Keratinocyte (primary cell): Measurements from ENCODE around the gene OR9I1. TPM values are rescaled to one million over a fixed set of nuclear protein-coding genes. Genes with fewer than 3 reads are reported as not detected.

Experiments used
- DNase-seq: peaks from one replicate; pipeline ENCODE4 v3.0.0-alpha.2; 2011; ENCODE audit warnings: low read depth, missing footprints, low spot score
- FAIRE-seq: peaks from 2 replicates; lab custom pipeline; 2011; peaks lifted over from hg19 to GRCh38; lab: Jason Lieb, UNC
- H2AFZ ChIP-seq: 2 replicates; pipeline ENCODE4 v1.6.0; 2012; ENCODE audit warnings: low read length, control low read depth, inconsistent platforms; ENCODE audit not compliant: control insufficient read depth
- H3K27ac ChIP-seq: 2 replicates; pipeline ENCODE4 v1.5.1; 2011; ENCODE audit warnings: low read length; ENCODE audit not compliant: control insufficient read depth, insufficient read depth
- H3K27me3 ChIP-seq: 3 replicates; pipeline ENCODE4 v1.6.0; 2011; ENCODE audit warnings: low read length; ENCODE audit not compliant: control insufficient read depth, insufficient read depth; ENCODE audit errors: extremely low read depth
- H3K36me3 ChIP-seq, 2 experiments: 2 replicates in 1 of 2; 3 replicates in 1 of 2; pipeline ENCODE4 v1.5.1; 2011; ENCODE audit warnings: low read length in 2 of 2, mild to moderate bottlenecking in 1 of 2; ENCODE audit not compliant: control insufficient read depth in 2 of 2, insufficient read depth in 2 of 2; ENCODE audit errors: extremely low read depth in 1 of 2
- H3K4me1 ChIP-seq: 3 replicates; pipeline ENCODE4 v1.5.1; 2011; ENCODE audit warnings: low read length; ENCODE audit not compliant: control insufficient read depth, insufficient read depth; ENCODE audit errors: extremely low read depth
- H3K4me2 ChIP-seq: 3 replicates; pipeline ENCODE4 v1.6.0; 2011; ENCODE audit warnings: low read depth, low read length; ENCODE audit not compliant: control insufficient read depth, insufficient read depth; ENCODE audit errors: extremely low read depth
- H3K4me3 ChIP-seq, 3 experiments: fragments of 200-600 bp in 1 of 3; sonication (generic) in 1 of 3; 2 replicates in 2 of 3; 3 replicates in 1 of 3; pipeline ENCODE4 v1.5.1; 2011 to 2016; ENCODE audit warnings: low read length in 3 of 3, mild to moderate bottlenecking in 3 of 3, control low read depth in 2 of 3, inconsistent platforms in 1 of 3, low read depth in 1 of 3, mixed read lengths in 1 of 3, mixed run types in 1 of 3, moderate library complexity in 1 of 3; ENCODE audit not compliant: control insufficient read depth in 2 of 3, insufficient read depth in 2 of 3; ENCODE audit errors: extremely low read depth in 1 of 3
- H3K79me2 ChIP-seq: 2 replicates; pipeline ENCODE4 v1.6.0; 2012; ENCODE audit warnings: low read length; ENCODE audit not compliant: control insufficient read depth, insufficient read depth
- H3K9ac ChIP-seq: 3 replicates; pipeline ENCODE4 v1.6.0; 2011; ENCODE audit warnings: low read length; ENCODE audit not compliant: control insufficient read depth, insufficient read depth; ENCODE audit errors: extremely low read depth
- H3K9me1 ChIP-seq: 3 replicates; pipeline ENCODE4 v1.6.0; 2011; ENCODE audit warnings: low read length; ENCODE audit not compliant: control insufficient read depth, insufficient read depth; ENCODE audit errors: extremely low read depth
- H3K9me3 ChIP-seq: 2 replicates; pipeline ENCODE4 v1.5.1; 2012; ENCODE audit warnings: low read depth, low read length; ENCODE audit not compliant: control insufficient read depth
- H4K20me1 ChIP-seq: 3 replicates; pipeline ENCODE4 v1.6.0; 2011; ENCODE audit warnings: low read length; ENCODE audit not compliant: control insufficient read depth, insufficient read depth; ENCODE audit errors: extremely low read depth
- CTCF ChIP-seq, 3 experiments: IDR thresholded peaks in 1 of 3; conservative IDR thresholded peaks in 1 of 3; optimal IDR thresholded peaks in 1 of 3; 2 replicates in 2 of 3; 3 replicates in 1 of 3; pipeline versions ENCODE3 to v1.5.1; 2011; ENCODE audit warnings: low read length in 3 of 3, mild to moderate bottlenecking in 3 of 3, moderate library complexity in 2 of 3, control low read depth in 1 of 3, inconsistent platforms in 1 of 3; ENCODE audit not compliant: insufficient read depth in 2 of 3; ENCODE audit errors: extremely low read depth in 1 of 3
- EZH2 ChIP-seq: IDR thresholded peaks from one replicate; pipeline ENCODE4 v1.6.1; 2012; ENCODE audit warnings: inconsistent platforms, mild to moderate bottlenecking, low read length, moderate library complexity
- dilution Hi-C: fragments of 300-500 bp; cut with MboI; formaldehyde crosslinking; loops from one replicate; pipeline ENCODE4 v1.7.0; 2020; ENCODE audit warnings: low sequenced_read_pairs; ENCODE audit not compliant: extremely low pct_ligation_motif_present
- polyA plus RNA-seq, 5 experiments: library from polyadenylated mRNA; depleted of rRNA in 3 of 5; stranded (reverse) in 3 of 5; stranded (forward) in 1 of 5; unstranded in 1 of 5; fragments of >200 nt; gene quantifications; 1 replicate in 1 of 5; 2 replicates in 3 of 5; 3 replicates in 1 of 5; pipeline versions ENCODE4 v1.2.1 to v1.2.3, GENCODE V29; 2011 to 2012; ENCODE audit warnings: missing spikeins in 2 of 5, low read depth in 1 of 5, low replicate concordance in 1 of 5

The OR9I1 gene
- polyA plus RNA-seq, 1 donor (not counting 4 experiments of a cell fraction or from before 2014, with no cell fraction given): not detected

- H2AFZ ChIP-seq: no peak overlapping the region
- H3K9ac ChIP-seq: no peak overlapping the region
- H3K9me3 ChIP-seq: no peaks in the 10 kb centered on the region
- no peaks in the 10 kb centered on the region for H3K27me3 ChIP-seq
- no peak for FAIRE-seq
- no peak overlapping the region for H3K4me2 ChIP-seq
- H3K4me1 ChIP-seq: no peaks in the 10 kb centered on the region
- no peaks in the 10 kb centered on the region for H4K20me1 ChIP-seq
- H3K79me2 ChIP-seq: no peaks in the 10 kb centered on the region
- no peak for DNase-seq
- no peaks in the 10 kb centered on the region for H3K36me3 ChIP-seq
- H3K9me1 ChIP-seq: no peaks in the 10 kb centered on the region
- no peak overlapping the region for H3K27ac ChIP-seq
- TF ChIP-seq EZH2 (no peak), CTCF (optimal IDR thresholded peaks at IDR 0.05 in 1 of 3, IDR thresholded peaks at IDR 0.05 in 1 of 3, conservative IDR thresholded peaks at IDR 0.05 in 1 of 3; ENCODE audit: extremely low read depth in 1 of 3, insufficient read depth in 2 of 3, low read length in 3 of 3) (no peak)
- dilution Hi-C loops: no loop called here
- no peak overlapping the region for H3K4me3 ChIP-seq
These were observed 4.2 kb downstream of the OR9I1 start for GRCh38 chr11:58121096-58121495.

- Histone ChIP-seq H3K27ac (no peak overlapping the region), H3K9me1 (no peaks in the 10 kb centered on the region), H3K4me2 (no peak overlapping the region), H3K27me3 (no peaks in the 10 kb centered on the region), H3K36me3 (no peaks in the 10 kb centered on the region), H2AFZ (no peak overlapping the region), H4K20me1 (no peaks in the 10 kb centered on the region), H3K9me3 (no peaks in the 10 kb centered on the region), H3K4me3 (no peak overlapping the region), H3K9ac (no peak overlapping the region), H3K79me2 (no peaks in the 10 kb centered on the region), H3K4me1 (no peaks in the 10 kb centered on the region)
- FAIRE-seq (no peak), DNase-seq (no peak)
- TF ChIP-seq EZH2 (no peak), CTCF (optimal IDR thresholded peaks at IDR 0.05 in 1 of 3, IDR thresholded peaks at IDR 0.05 in 1 of 3, conservative IDR thresholded peaks at IDR 0.05 in 1 of 3; ENCODE audit: extremely low read depth in 1 of 3, insufficient read depth in 2 of 3, low read length in 3 of 3) (no peak)
- dilution Hi-C loops: no loop called here
These were observed 27.9 kb downstream of the OR9I1 start for GRCh38 chr11:58097437-58097836.
